HG02885 (cell line): ENCODE measurements around the gene KCNIP4.

Experiments
- ATAC-seq: cut with Tn5 transposase; IDR thresholded peaks from one replicate; pipeline ENCODE4 v1.9.1; 2021; ENCODE audit warnings: mild to moderate bottlenecking; ENCODE audit not compliant: unreplicated experiment, poor library complexity

KCNIP4 gene

GRCh38 chr4:21517126-21517859 lies 431.3 kb downstream of the KCNIP4 start:
- no peak for ATAC-seq

- no peak for ATAC-seq
Observed at GRCh38 chr4:21514022-21514694, 434.4 kb downstream of the KCNIP4 start.

DNA sequence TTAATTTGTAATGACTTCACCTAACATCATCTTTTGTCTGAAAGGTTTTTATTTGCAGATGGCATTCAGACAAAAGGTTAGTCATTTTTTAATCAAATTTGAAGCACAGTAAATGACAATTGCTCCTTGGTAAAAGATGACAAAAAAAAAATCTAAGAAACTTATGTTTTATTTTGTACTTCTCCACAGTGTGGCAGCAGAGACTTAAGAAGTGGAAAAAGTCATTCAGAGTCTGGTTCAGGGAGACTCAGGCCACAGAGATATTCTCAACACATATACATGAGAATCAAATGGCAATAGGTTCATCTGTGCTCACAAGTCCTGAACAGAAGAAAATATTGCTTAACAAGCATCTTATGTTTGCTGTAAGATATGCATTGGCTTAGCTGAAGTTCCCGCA lies 436.2 kb downstream of the KCNIP4 start:
- ATAC-seq = peak; percentile 49

- ATAC-seq = peak; percentile 65
Observed at GRCh38 chr4:21507439-21507838, 441.1 kb downstream of the KCNIP4 start.

DNA sequence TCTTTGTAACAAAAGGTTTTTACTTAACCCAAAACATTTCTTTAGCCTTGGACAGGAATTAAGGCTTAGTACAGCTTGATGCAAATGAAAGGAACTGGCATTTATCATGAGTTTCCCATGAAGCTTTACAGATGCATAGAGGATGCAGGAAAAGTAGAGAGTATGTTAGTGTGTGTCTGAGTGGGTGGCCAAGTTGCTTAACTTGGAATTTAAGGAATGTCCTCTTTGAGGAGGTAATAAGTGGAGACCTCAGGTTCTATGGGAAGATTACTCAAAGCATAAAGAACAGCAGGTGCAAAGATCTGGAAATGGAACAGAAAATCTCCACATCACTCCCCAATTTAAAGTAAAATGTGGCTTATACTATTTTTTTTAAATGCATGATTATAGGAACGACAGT lies 457.9 kb downstream of the KCNIP4 start:
- no peak for ATAC-seq

DNA sequence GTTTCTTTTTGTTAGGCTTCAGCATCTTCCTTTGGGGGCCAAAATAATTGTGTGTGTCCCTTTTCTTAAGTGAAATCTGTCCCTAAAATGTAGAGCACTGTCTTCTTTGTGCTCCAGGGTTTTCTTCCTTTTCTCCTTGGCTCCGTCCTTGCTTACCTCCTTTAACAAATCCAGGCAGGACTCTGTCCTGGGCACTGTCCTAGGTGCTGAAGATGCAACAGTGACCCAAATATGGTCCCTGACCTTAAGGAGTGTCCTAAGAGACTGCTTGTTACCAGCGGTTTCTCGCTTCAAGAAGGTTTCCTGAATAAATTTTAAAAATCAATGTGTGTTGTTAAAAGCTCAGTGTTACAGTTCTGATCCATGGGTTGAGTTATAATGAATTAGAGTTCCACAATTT lies 471.8 kb downstream of the KCNIP4 start:
- ATAC-seq = no peak

DNA sequence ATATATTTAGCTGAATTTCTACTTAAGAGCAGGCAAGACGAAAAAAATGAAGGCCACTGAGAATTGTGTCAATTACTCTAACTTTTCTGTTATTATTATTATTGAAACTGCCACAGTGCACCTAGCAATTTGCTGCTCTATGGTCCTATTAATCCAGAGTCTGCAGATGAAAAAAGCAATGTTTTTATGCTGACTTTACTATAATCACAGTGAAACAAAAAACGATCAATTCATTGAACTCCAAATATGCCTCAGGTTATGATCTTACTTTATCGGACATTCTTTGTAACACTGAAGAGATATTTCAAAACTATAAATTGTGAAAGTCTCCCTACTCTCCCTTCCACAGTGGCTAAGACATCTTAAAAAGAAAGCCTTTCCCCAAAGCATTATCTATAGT lies 474.4 kb downstream of the KCNIP4 start:
- no peak for ATAC-seq

- no peak for ATAC-seq
Observed at GRCh38 chr4:21470535-21470934, 478.0 kb downstream of the KCNIP4 start.

DNA sequence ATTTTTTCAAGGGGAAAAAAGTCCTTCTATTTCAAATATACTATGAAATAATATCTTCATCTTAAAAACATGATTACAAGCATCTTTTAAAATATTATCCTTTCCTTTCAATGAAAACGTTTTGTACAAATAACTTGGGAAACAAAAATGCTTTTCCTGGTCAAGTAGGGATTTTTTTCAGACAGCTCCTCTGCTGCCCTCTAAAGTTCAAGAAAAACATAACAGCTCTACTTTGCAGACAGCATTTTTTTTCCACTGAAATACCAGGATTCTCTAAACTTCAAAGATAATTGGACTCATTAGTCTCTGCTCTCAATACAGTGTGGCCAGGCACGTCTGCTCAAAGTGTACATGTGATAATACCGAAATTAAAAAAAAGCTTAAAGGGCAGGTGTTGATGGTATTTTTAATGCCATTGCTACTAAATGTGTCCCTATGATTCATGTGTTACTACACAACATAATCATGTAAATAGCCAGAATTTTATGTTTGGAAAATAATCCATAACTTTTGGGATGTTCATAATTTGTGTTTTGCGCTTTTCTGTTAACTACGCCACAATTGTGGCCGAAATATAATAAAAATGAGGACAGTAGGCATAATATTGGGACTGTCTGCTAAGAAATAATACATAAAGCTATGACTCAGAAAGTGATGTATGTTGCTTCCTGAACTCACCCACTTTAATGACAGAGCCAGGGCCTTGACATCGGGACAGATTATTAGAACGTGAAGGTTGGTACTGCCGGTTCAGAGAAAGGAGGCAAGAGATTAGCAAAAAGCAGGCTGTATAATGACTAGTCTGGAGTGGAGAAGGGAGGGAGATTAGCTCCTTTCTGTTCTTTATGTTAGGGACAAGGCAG lies 478.9 kb downstream of the KCNIP4 start:
- peak; percentile 41 for ATAC-seq

GRCh38 chr4:21467551-21467950 lies 481.0 kb downstream of the KCNIP4 start:
- no peak for ATAC-seq

- no peak for ATAC-seq
Observed at GRCh38 chr4:21457086-21457840, 491.3 kb downstream of the KCNIP4 start.

DNA sequence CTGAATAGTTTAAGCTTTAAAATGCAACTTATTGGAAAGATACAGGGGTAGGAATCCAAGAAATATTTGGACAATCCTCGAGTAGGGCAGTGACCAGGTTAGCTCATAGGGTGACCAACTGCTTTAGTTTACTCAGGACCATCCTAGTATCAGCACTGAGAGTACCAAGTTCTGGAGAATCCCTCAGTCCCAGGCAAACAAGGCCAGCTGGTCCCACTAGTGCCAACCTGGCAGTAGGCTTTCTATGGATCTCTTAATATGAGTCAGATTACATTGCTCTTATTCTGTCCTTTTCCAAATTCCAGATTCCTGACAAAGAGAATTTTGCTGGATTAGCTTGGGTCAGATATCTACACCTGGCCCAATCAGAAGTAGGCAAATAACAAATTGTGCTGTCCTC lies 493.7 kb downstream of the KCNIP4 start:
- ATAC-seq = no peak

DNA sequence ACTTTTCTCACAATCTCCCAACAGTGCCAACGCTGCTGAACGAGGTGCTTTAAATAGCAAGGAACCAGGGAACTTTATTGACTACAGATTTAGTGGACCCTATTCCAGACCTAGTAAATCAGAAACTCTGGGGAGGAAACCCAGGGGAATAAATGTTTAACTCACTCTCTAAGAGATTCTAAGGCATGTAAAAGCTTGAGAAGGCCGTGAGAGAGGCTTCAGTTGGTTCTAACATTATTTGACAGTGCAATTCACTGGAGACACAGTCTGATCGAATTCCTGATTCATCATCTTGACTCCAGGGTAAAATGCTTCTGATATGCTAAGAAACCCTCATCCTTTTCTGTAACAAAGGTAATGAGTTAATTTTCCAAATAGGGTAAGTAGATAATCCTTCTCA lies 494.4 kb downstream of the KCNIP4 start:
- ATAC-seq = no peak

DNA sequence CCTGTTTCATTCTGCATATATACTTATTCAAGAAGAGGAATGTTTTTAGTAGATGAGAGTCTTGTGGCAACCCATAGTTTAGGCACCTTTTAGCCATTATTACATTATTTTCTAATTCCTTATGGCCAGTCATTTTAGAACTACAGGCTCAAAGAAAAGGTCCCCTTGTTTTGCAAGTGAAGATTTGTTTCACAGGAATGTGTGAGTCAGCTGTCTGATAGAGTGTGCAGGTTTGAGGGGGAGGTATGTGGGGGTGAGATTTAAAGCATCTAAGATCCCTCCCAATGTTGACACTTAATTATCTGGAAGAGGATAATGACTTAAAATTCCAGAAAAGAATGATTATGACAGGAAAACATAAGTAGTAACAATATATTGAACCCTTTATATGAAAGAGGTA lies 495.6 kb downstream of the KCNIP4 start:
- ATAC-seq = no peak

GRCh38 chr4:21451032-21451431 lies 497.5 kb downstream of the KCNIP4 start:
- ATAC-seq = no peak

DNA sequence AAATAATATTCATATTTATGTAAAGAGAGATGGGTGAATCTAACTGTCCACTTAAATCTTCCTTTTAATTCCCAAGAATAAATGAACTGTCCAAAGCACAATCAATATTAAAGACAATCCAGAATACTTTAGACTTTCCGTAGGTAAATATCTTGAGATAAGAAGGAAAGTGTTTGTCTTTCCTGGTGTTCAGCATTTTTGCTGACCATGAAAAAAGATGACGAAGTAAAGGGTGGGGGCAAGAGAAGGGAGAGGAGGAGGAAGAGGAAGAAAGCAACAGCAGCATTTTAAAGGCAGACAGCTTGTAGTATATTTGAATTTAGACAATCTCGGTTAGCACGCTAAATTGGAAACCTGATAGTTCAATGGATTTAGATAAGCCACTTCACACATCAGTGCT lies 498.2 kb downstream of the KCNIP4 start:
- no peak for ATAC-seq

DNA sequence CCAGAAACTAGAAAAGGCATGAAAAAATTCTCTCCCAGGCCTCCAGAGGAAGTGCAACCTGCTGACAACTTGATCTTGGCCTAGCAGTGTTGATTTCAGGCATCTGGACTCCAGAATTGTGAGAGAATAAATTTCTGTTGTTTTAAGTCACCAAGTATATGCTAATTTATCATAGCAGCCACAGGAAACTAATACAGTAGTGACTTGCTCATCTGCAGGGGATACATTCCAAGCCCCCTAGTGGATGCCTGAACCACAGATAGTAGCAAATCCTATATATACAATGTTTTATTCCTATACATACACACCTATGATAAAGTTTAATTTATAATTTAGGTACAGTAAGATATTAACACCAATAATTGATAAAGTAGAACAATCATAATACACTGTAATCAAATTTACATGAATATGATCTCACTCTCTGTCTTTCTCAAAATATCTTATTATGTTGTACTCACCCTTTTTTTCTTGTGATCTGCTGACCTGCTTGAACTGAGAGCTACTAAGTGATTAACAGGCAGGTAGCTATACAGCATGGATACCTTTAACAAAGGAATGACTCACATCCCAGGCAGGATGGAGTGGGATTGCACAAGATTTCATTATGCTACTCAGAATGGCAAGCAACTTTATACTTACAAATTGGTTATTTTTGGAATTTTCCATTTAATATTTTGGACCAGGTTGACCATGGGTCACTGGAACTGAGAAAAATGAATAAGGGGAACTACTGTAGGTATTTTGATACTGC lies 501.1 kb downstream of the KCNIP4 start:
- ATAC-seq = no peak

DNA sequence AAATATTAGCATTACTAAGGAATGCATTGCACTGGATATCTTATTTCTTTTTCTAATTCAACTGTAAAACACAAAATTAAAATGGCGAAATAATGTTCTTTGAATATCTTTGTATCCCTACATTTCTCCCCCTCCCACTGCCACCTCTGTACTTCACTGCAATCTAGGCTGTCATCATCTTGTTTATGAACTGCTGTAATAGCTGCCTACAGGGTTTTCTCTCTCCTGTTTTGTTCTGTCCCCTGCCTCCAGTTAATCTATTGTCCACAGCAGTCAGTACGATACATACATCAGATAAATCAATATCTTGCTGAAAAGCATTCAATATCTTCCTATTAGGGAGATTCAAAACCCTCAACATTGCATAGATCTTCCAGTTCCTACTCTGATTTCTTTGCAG lies 528.4 kb downstream of the KCNIP4 start:
- no peak for ATAC-seq

DNA sequence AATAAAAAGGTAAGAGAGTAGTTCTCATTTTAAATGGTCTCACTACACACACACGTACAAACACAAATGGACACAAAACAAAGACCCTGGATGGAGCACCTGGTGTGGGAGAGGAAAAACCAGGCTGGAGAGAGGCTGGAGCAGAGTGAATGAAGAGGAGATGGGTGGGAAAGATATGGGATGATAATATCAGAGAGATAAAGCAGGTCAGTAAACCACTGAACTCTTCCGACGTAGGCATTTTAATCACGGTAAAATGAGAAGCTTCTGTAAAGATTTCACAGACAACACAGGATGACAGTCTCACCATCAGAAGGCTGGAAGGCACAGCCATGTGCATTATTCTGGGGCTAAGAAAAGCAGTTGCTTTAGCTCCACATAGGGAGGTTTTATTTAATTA lies 532.8 kb downstream of the KCNIP4 start:
- ATAC-seq = no peak
